Hepatocyte (in vitro differentiated cells): ENCODE results near the gene HOXA11. TPM values are rescaled to one million over a fixed set of nuclear protein-coding genes. Genes with fewer than 3 reads are reported as not detected.

Experiments
- DNase-seq: peaks from one replicate; pipeline ENCODE4 v3.0.0-alpha.2; 2016; ENCODE audit warnings: low spot score
- H2AFZ ChIP-seq: fragments of 200-600 bp; sonication (generic); 2 replicates; pipeline ENCODE4 v1.6.0; 2016; ENCODE audit warnings: antibody characterized with exemption, mild to moderate bottlenecking
- H3K27ac ChIP-seq: fragments of 200-600 bp; sonication (generic); 2 replicates; pipeline ENCODE4 v1.5.1; 2016; ENCODE audit warnings: mild to moderate bottlenecking
- H3K27me3 ChIP-seq: fragments of 200-600 bp; sonication (generic); 2 replicates; pipeline ENCODE4 v1.6.1; 2016
- H3K36me3 ChIP-seq: fragments of 200-600 bp; sonication (generic); replicated peaks from 2 replicates; pipeline ENCODE4 v1.5.1; 2016; ENCODE audit warnings: low read depth; ENCODE audit not compliant: insufficient read depth
- H3K4me1 ChIP-seq: fragments of 200-600 bp; sonication (generic); 2 replicates; pipeline ENCODE4 v1.5.1; 2016; ENCODE audit warnings: mild to moderate bottlenecking, moderate library complexity; ENCODE audit not compliant: insufficient read depth
- H3K4me2 ChIP-seq: fragments of 200-600 bp; sonication (generic); 2 replicates; pipeline ENCODE4 v1.6.0; 2016
- H3K4me3 ChIP-seq: fragments of 200-600 bp; sonication (generic); 2 replicates; pipeline ENCODE4 v1.5.1; 2016; ENCODE audit warnings: mild to moderate bottlenecking
- H3K79me2 ChIP-seq: fragments of 200-600 bp; sonication (generic); 2 replicates; pipeline ENCODE4 v1.6.0; 2017; ENCODE audit warnings: mild to moderate bottlenecking
- H3K9me2 ChIP-seq: fragments of 200-600 bp; sonication (generic); replicated peaks from 2 replicates; pipeline ENCODE4 v1.6.0; 2017; ENCODE audit warnings: mild to moderate bottlenecking; ENCODE audit not compliant: insufficient read depth
- H3K9me3 ChIP-seq: fragments of 200-600 bp; sonication (generic); 2 replicates; pipeline ENCODE4 v1.5.1; 2016; ENCODE audit warnings: low read depth, mild to moderate bottlenecking
- H4K20me1 ChIP-seq: fragments of 200-600 bp; sonication (generic); 2 replicates; pipeline ENCODE4 v1.6.0; 2016; ENCODE audit warnings: mild to moderate bottlenecking; ENCODE audit not compliant: insufficient read depth, poor library complexity, severe bottlenecking
- CTCF ChIP-seq: fragments of 200-600 bp; sonication (generic); IDR thresholded peaks from 2 replicates; pipeline ENCODE4 v1.5.1; 2016; ENCODE audit warnings: antibody characterized with exemption, mild to moderate bottlenecking; ENCODE audit not compliant: poor library complexity
- EZH2 ChIP-seq: fragments of 200-600 bp; sonication (generic); IDR thresholded peaks from 2 replicates; pipeline ENCODE4 v1.6.1; 2016; ENCODE audit warnings: antibody characterized with exemption, mild to moderate bottlenecking, borderline replicate concordance
- EZH2phosphoT487 ChIP-seq: fragments of 200-600 bp; sonication (generic); IDR thresholded peaks from one replicate; pipeline ENCODE4 v1.6.1; 2018; ENCODE audit warnings: antibody characterized with exemption, mild to moderate bottlenecking, low read depth, moderate library complexity; ENCODE audit not compliant: unreplicated experiment, severe bottlenecking
- WGBS: methylation state at CpG from one replicate; pipeline ENCODE4 v1.1.6; 2016; ENCODE audit warnings: low lambda C conversion rate; ENCODE audit errors: missing lambda C conversion rate; 5-methylcytosine and 5-hydroxymethylcytosine counted together
- polyA plus RNA-seq: library from polyadenylated mRNA; unstranded; fragments of >200 nt; fragmentation: Nextera tagmentation; extraction: Ambion mirVana; gene quantifications from 2 replicates; pipeline ENCODE4 v1.2.1, GENCODE V29; 2016
- total RNA-seq: library from RNA; depleted of rRNA; stranded (reverse); fragments of >200 nt; gene quantifications from 2 replicates; pipeline ENCODE4 v1.2.3, GENCODE V29; 2014

The HOXA11 gene
- total and polyA plus RNA-seq, 2 experiments from 2014 or later = 6.4 to 7.6 TPM

DNA sequence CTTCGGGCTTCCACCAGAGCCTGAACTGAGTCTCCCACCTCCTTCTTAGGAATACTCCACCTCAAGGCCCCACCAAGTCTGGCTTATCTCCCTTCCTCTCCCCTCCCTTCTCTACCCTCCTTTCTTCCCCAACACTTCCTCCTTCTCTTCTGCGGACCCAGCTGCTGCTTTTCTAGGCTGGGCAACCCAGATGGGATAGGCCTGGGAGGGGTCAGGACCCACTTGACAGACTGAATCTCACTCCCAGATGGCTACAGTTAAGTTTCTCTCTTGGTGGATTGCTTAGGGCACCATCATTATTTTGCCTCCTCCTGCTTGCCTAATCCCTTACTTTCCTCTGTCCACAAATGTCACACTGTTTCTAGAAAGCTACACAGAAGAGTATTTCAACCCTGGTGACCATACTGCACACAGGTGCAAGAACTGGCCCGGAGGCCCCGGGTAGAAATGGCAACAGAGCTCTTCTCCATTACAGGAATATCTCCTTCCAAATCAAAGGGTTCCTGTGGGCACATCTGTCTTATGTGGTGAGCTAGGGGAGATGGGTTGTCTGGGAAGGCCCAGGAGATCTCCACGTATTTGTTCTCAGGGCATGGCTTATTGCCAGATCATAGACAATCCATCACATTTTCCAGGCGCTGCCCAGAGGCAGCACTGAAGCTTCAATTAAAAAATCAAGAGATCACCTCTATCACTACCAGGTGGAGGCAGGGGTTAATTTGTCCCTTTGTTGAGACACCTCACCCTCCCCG, 5.1 kb upstream of the HOXA11 start:
- WGBS = 38% methylated on average over 7 of the region's 7 CpGs
- TF ChIP-seq EZH2phosphoT487 = no peak
- TF ChIP-seq CTCF = no peak
- no peak for TF ChIP-seq EZH2
- Histone ChIP-seq H3K4me1 (peaks cover 35% of the 10 kb centered on the region), H3K27me3 (peaks cover 98% of the 10 kb centered on the region), H2AFZ (no peak overlapping the region), H4K20me1 (peaks cover 9% of the 10 kb centered on the region), H3K79me2 (peaks cover 97% of the 10 kb centered on the region), H3K9me2 (no peaks in the 10 kb centered on the region), H3K9me3 (no peaks in the 10 kb centered on the region), H3K27ac (peak overlapping the region; percentile 97), H3K4me3 (no peak overlapping the region), H3K36me3 (no peaks in the 10 kb centered on the region), H3K4me2 (peak overlapping the region; percentile 96)
- no peak for DNase-seq

- peak overlapping the region; percentile 97 for H3K27ac ChIP-seq
Measured at GRCh38 chr7:27189295-27189996, 4.4 kb upstream of the HOXA11 start.

GRCh38 chr7:27188386-27189294, 3.6 kb upstream of the HOXA11 start:
- no peaks in the 10 kb centered on the region for H3K9me3 ChIP-seq
- DNase-seq = no peak
- H3K27me3 ChIP-seq = peaks cover 95% of the 10 kb centered on the region
- H3K36me3 ChIP-seq = no peaks in the 10 kb centered on the region
- peak overlapping the region; percentile 96 for H3K4me2 ChIP-seq
- H2AFZ ChIP-seq = no peak overlapping the region
- H3K79me2 ChIP-seq = peaks cover 95% of the 10 kb centered on the region
- no peaks in the 10 kb centered on the region for H4K20me1 ChIP-seq
- TF ChIP-seq EZH2phosphoT487 = peak; percentile 60
- TF ChIP-seq EZH2 = peak; percentile 18
- TF ChIP-seq CTCF = no peak
- peak overlapping the region; percentile 38 for H3K4me3 ChIP-seq
- whole genome bisulfite sequencing = 5% methylated on average over 45 of the region's 49 CpGs
- peak overlapping the region; percentile 97 for H3K27ac ChIP-seq
- H3K9me2 ChIP-seq = no peaks in the 10 kb centered on the region
- peaks cover 35% of the 10 kb centered on the region for H3K4me1 ChIP-seq

More at GRCh38 chr7:27189295-27189996, 4.4 kb upstream of the HOXA11 start:
- H3K79me2 ChIP-seq = peaks cover 95% of the 10 kb centered on the region
- no peak for DNase-seq
- peak overlapping the region; percentile 96 for H3K4me2 ChIP-seq
- H3K36me3 ChIP-seq = no peaks in the 10 kb centered on the region
- H3K9me2 ChIP-seq = no peaks in the 10 kb centered on the region
- no peaks in the 10 kb centered on the region for H3K9me3 ChIP-seq
- TF ChIP-seq EZH2phosphoT487 = no peak
- no peak for TF ChIP-seq CTCF
- no peak for TF ChIP-seq EZH2
- peaks cover 97% of the 10 kb centered on the region for H3K27me3 ChIP-seq
- peak overlapping the region; percentile 38 for H3K4me3 ChIP-seq
- H4K20me1 ChIP-seq = peaks cover 3% of the 10 kb centered on the region
- H3K4me1 ChIP-seq = peaks cover 35% of the 10 kb centered on the region
- 9% methylated on average over 22 of the region's 22 CpGs for WGBS
- no peak overlapping the region for H2AFZ ChIP-seq
